Measurements from ENCODE around the gene MGME1.

Gene MGME1

GRCh38 chr20:17992847-17993513, 24.2 kb downstream of the MGME1 start:
- DNase-seq (ENCODE audit: low read depth, low spot score), result no peak

- no peak for DNase-seq (ENCODE audit: low read depth, low spot score)
Measured at GRCh38 chr20:17993546-17993945, 24.7 kb downstream of the MGME1 start.

- peak; percentile 43 for DNase-seq (ENCODE audit: low read depth, low spot score)
Measured at GRCh38 chr20:17995967-17996819, 27.4 kb downstream of the MGME1 start.

GRCh38 chr20:17998446-17998845, 29.6 kb downstream of the MGME1 start:
- no peak for DNase-seq (ENCODE audit: low read depth, low spot score)

GRCh38 chr20:17999566-17999965, 30.7 kb downstream of the MGME1 start:
- no peak for DNase-seq (ENCODE audit: low read depth, low spot score)

GRCh38 chr20:18001131-18001921, 32.5 kb downstream of the MGME1 start:
- DNase-seq (ENCODE audit: low read depth, low spot score), result peak; percentile 46

GRCh38 chr20:18003897-18004296, 35.1 kb downstream of the MGME1 start:
- DNase-seq (ENCODE audit: low read depth, low spot score), result no peak

- DNase-seq (ENCODE audit: low read depth, low spot score), result peak; percentile 66
Measured at GRCh38 chr20:18004384-18005031, 35.7 kb downstream of the MGME1 start.

- peak; percentile 94 for DNase-seq (ENCODE audit: low read depth, low spot score)
Measured at GRCh38 chr20:18005170-18005989, 36.6 kb downstream of the MGME1 start.

GRCh38 chr20:18005990-18006364, 37.2 kb downstream of the MGME1 start:
- no peak for DNase-seq (ENCODE audit: low read depth, low spot score)

- DNase-seq (ENCODE audit: low read depth, low spot score), result no peak
Measured at GRCh38 chr20:18006684-18007083, 37.9 kb downstream of the MGME1 start.

GRCh38 chr20:18007534-18008292, 38.9 kb downstream of the MGME1 start:
- no peak for DNase-seq (ENCODE audit: low read depth, low spot score)

GRCh38 chr20:18009116-18009515, 40.3 kb downstream of the MGME1 start:
- DNase-seq (ENCODE audit: low read depth, low spot score), result no peak

- peak; percentile 23 for DNase-seq (ENCODE audit: low read depth, low spot score)
Measured at GRCh38 chr20:18011482-18011881, 42.7 kb downstream of the MGME1 start.

GRCh38 chr20:18011951-18012645, 43.3 kb downstream of the MGME1 start:
- DNase-seq (ENCODE audit: low read depth, low spot score), result no peak

- no peak for DNase-seq (ENCODE audit: low read depth, low spot score)
Measured at GRCh38 chr20:18012901-18013300, 44.1 kb downstream of the MGME1 start.

GRCh38 chr20:18014411-18014810, 45.6 kb downstream of the MGME1 start:
- no peak for DNase-seq (ENCODE audit: low read depth, low spot score)

GRCh38 chr20:18016772-18017171, 48.0 kb downstream of the MGME1 start:
- no peak for DNase-seq (ENCODE audit: low read depth, low spot score)

GRCh38 chr20:18018100-18018499, 49.3 kb downstream of the MGME1 start:
- DNase-seq (ENCODE audit: low read depth, low spot score), result no peak

GRCh38 chr20:18019068-18019467, 50.2 kb downstream of the MGME1 start:
- peak; percentile 61 for DNase-seq (ENCODE audit: low read depth, low spot score)

Data from ELF-1 (cell line).